WTC11 (cell line): ENCODE measurements around the gene MBP. TPM values are rescaled to one million over a fixed set of nuclear protein-coding genes. Genes with fewer than 3 reads are reported as not detected.

Source experiments
- ATAC-seq: fragments of 200-7000 bp; cut with Tn5 transposase; 2 replicates; pipeline ENCODE4 v1.10.0; 2021; ENCODE audit warnings: mild to moderate bottlenecking, moderate library complexity
- CTCF ChIA-PET: fragments of 300-600 bp; sonication (Branson Sonifier 250); formaldehyde crosslinking; loops from one replicate; lab custom pipeline; 2021; ENCODE audit warnings: antibody characterized with exemption; lab: Charles Lee
- POLR2A ChIA-PET: fragments of 350-600 bp; sonication (Branson Sonifier 250); formaldehyde crosslinking; loops from one replicate; lab custom pipeline; 2021; ENCODE audit warnings: antibody characterized with exemption; lab: Charles Lee
- DNase-seq: peaks from one replicate; pipeline ENCODE4 v3.0.0; 2021; ENCODE audit warnings: low spot score
- H3K27ac Mint-ChIP-seq: 2 replicates; pipeline ENCODE4 v1.8.0; 2021; ENCODE audit warnings: mixed read lengths
- H3K27me3 Mint-ChIP-seq: 2 replicates; pipeline ENCODE4 v1.8.0; 2021; ENCODE audit warnings: low read depth, mild to moderate bottlenecking, moderate library complexity, mixed read lengths
- H3K36me3 Mint-ChIP-seq: 2 replicates; pipeline ENCODE4 v1.8.0; 2021; ENCODE audit warnings: mixed read lengths
- H3K4me1 Mint-ChIP-seq: 2 replicates; pipeline ENCODE4 v1.8.0; 2022; ENCODE audit warnings: mixed read lengths
- H3K4me3 Mint-ChIP-seq: 2 replicates; pipeline ENCODE4 v1.8.0; 2021; ENCODE audit warnings: mild to moderate bottlenecking, moderate library complexity, mixed read lengths
- H3K9me3 Mint-ChIP-seq: 2 replicates; pipeline ENCODE4 v1.8.0; 2021; ENCODE audit warnings: mixed read lengths
- ATF1 ChIP-seq: sonication (generic); formaldehyde crosslinking; IDR thresholded peaks from 2 replicates; pipeline ENCODE4 v1.8.1; 2023; ENCODE audit warnings: mild to moderate bottlenecking, moderate library complexity, missing genetic modification reagents
- IRF2 ChIP-seq: sonication (generic); formaldehyde crosslinking; IDR thresholded peaks from 2 replicates; pipeline ENCODE4 v1.8.0; 2022; ENCODE audit warnings: low read depth, missing genetic modification reagents, borderline replicate concordance
- JUN ChIP-seq: sonication (generic); formaldehyde crosslinking; IDR thresholded peaks from 2 replicates; pipeline ENCODE4 v1.8.0; 2023; ENCODE audit warnings: mild to moderate bottlenecking, missing genetic modification reagents
- NFYB ChIP-seq: sonication (generic); formaldehyde crosslinking; conservative IDR thresholded peaks from 2 replicates; pipeline ENCODE4 v1.8.0; 2022; ENCODE audit warnings: low read depth, missing genetic modification reagents
- NR2C2 ChIP-seq: sonication (generic); formaldehyde crosslinking; IDR thresholded peaks from 2 replicates; pipeline ENCODE4 v1.8.0; 2022; ENCODE audit warnings: mild to moderate bottlenecking, missing genetic modification reagents
- RELA ChIP-seq: sonication (generic); formaldehyde crosslinking; IDR thresholded peaks from 2 replicates; pipeline ENCODE4 v1.8.1; 2022; ENCODE audit warnings: missing genetic modification reagents, mild to moderate bottlenecking, borderline replicate concordance
- TCF7 ChIP-seq: sonication (generic); formaldehyde crosslinking; IDR thresholded peaks from 2 replicates; pipeline ENCODE4 v1.8.0; 2022; ENCODE audit warnings: mild to moderate bottlenecking, low read depth, missing genetic modification reagents, moderate library complexity
- ZNF396 ChIP-seq: fragments of 250-450 bp; sonication (Bioruptor Pico); IDR thresholded peaks from 2 replicates; pipeline ENCODE4 v1.8.0; 2021; ENCODE audit warnings: mild to moderate bottlenecking, moderate library complexity, borderline replicate concordance
- ZNF416 ChIP-seq: fragments of 250-450 bp; sonication (Bioruptor Pico); IDR thresholded peaks from 2 replicates; pipeline ENCODE4 v1.9.0; 2021; ENCODE audit warnings: mild to moderate bottlenecking, inconsistent platforms
- total RNA-seq: library from RNA; stranded (reverse); gene quantifications from 3 replicates; pipeline ENCODE4 v1.2.3, GENCODE V29; 2021
- TF ChIP-seq, protein P1 (sequence below): sonication (generic); formaldehyde crosslinking; IDR thresholded peaks from 2 replicates; pipeline ENCODE4 v1.8.1; 2023; ENCODE audit warnings: mild to moderate bottlenecking, missing genetic modification reagents, moderate library complexity
- TF ChIP-seq, protein P2 (sequence below): fragments of 200-600 bp; IDR thresholded peaks from 2 replicates; pipeline ENCODE4 v1.8.0; 2022; ENCODE audit warnings: antibody characterized with exemption
- TF ChIP-seq, protein P3 (sequence below): sonication (generic); formaldehyde crosslinking; IDR thresholded peaks from 2 replicates; pipeline ENCODE4 v1.8.1; 2022; ENCODE audit warnings: mild to moderate bottlenecking, missing genetic modification reagents, moderate library complexity, borderline replicate concordance
- TF ChIP-seq, protein P4 (sequence below): sonication (generic); formaldehyde crosslinking; IDR thresholded peaks from 2 replicates; pipeline ENCODE4 v1.8.1; 2022; ENCODE audit warnings: mild to moderate bottlenecking, moderate library complexity, missing genetic modification reagents
- TF ChIP-seq, protein P5 (sequence below): sonication (generic); formaldehyde crosslinking; IDR thresholded peaks from 2 replicates; pipeline ENCODE4 v1.8.0; 2022; ENCODE audit warnings: mild to moderate bottlenecking, missing genetic modification reagents
- TF ChIP-seq, protein P6 (sequence below): sonication (generic); formaldehyde crosslinking; IDR thresholded peaks from 2 replicates; pipeline ENCODE4 v1.8.1; 2022; ENCODE audit warnings: missing genetic modification reagents, borderline replicate concordance
- TF ChIP-seq, protein P7 (sequence below): sonication (generic); formaldehyde crosslinking; IDR thresholded peaks from 2 replicates; pipeline ENCODE4 v1.8.1; 2023; ENCODE audit warnings: mild to moderate bottlenecking, missing genetic modification reagents

Gene MBP
- total RNA-seq, 1 experiment from 2014 or later: 19.6 TPM

DNA sequence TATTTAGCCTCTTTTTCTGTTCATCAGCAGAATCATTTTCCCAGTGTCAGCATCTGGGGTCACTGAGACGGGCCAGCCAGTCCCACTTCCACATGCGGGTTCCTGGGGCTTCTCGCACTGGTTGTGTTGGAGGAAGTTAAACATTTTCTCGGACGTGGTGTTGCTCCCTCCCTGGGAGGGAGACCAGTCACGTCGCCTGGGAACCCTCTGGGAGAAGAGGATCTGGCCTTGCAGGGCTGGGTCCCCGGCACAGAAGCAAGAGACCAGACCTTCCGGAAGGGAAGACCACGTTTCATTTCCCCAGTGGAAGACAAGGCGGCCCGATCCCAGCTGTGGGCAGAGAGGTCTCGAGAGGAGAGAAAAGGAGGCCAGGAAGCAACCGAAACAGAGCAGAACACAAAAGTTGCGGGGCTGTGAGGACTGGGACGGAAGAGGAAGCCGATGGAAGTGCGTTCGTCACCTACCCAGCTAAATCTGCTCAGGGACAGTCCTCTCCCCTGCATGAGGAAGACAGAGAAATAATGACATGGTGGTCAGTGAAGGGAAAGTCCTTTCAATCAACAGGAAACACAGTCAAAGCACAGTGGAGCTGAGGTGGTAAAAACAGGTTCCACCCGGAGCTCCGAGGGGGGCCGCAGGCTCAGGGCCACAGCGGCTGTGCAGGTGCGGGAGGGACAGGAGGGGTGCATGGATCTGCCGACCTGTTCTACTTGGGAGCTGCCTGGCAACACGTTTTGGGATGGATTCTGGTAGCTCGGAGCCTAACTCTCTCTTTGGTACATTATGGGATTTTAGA lies 144.4 kb downstream of the MBP start:
- no peaks in the 10 kb centered on the region for H3K36me3 Mint-ChIP-seq
- H3K4me3 Mint-ChIP-seq: no peak overlapping the region
- H3K27me3 Mint-ChIP-seq: no peaks in the 10 kb centered on the region; the same call in 1 of the 2 replicates
- peaks cover 28% of the 10 kb centered on the region for H3K4me1 Mint-ChIP-seq
- H3K27ac Mint-ChIP-seq: 0 out of 2 replicates have a peak overlapping the region, but pooled peaks have one; percentile 16
- no peaks in the 10 kb centered on the region for H3K9me3 Mint-ChIP-seq
- ChIA-PET CTCF (interaction anchor here (0.8 to 2.8 kb wide), 4 partner anchors 9 to 73 kb away, joined by 3 to 11 read pairs (median 4); no protein-coding TSS in a partner anchor), POLR2A (no interaction called here)
- TF ChIP-seq, protein P1, sequence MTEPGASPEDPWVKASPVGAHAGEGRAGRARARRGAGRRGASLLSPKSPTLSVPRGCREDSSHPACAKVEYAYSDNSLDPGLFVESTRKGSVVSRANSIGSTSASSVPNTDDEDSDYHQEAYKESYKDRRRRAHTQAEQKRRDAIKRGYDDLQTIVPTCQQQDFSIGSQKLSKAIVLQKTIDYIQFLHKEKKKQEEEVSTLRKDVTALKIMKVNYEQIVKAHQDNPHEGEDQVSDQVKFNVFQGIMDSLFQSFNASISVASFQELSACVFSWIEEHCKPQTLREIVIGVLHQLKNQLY (CRISPR knock-in tag): no peak
- no peak for TF ChIP-seq IRF2 (CRISPR knock-in tag)
- no peak for TF ChIP-seq TCF7 (CRISPR knock-in tag)
- TF ChIP-seq, protein P2, sequence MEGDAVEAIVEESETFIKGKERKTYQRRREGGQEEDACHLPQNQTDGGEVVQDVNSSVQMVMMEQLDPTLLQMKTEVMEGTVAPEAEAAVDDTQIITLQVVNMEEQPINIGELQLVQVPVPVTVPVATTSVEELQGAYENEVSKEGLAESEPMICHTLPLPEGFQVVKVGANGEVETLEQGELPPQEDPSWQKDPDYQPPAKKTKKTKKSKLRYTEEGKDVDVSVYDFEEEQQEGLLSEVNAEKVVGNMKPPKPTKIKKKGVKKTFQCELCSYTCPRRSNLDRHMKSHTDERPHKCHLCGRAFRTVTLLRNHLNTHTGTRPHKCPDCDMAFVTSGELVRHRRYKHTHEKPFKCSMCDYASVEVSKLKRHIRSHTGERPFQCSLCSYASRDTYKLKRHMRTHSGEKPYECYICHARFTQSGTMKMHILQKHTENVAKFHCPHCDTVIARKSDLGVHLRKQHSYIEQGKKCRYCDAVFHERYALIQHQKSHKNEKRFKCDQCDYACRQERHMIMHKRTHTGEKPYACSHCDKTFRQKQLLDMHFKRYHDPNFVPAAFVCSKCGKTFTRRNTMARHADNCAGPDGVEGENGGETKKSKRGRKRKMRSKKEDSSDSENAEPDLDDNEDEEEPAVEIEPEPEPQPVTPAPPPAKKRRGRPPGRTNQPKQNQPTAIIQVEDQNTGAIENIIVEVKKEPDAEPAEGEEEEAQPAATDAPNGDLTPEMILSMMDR: no peak
- no peak for TF ChIP-seq NFYB (CRISPR knock-in tag)
- TF ChIP-seq, protein P3, sequence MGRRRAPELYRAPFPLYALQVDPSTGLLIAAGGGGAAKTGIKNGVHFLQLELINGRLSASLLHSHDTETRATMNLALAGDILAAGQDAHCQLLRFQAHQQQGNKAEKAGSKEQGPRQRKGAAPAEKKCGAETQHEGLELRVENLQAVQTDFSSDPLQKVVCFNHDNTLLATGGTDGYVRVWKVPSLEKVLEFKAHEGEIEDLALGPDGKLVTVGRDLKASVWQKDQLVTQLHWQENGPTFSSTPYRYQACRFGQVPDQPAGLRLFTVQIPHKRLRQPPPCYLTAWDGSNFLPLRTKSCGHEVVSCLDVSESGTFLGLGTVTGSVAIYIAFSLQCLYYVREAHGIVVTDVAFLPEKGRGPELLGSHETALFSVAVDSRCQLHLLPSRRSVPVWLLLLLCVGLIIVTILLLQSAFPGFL (CRISPR knock-in tag): no peak
- TF ChIP-seq NR2C2 (CRISPR knock-in tag): no peak
- TF ChIP-seq ZNF396 (CRISPR knock-in tag): no peak
- TF ChIP-seq ZNF416 (CRISPR knock-in tag): no peak
- TF ChIP-seq ATF1 (CRISPR knock-in tag): no peak
- no peak for TF ChIP-seq RELA
- TF ChIP-seq, protein P4, sequence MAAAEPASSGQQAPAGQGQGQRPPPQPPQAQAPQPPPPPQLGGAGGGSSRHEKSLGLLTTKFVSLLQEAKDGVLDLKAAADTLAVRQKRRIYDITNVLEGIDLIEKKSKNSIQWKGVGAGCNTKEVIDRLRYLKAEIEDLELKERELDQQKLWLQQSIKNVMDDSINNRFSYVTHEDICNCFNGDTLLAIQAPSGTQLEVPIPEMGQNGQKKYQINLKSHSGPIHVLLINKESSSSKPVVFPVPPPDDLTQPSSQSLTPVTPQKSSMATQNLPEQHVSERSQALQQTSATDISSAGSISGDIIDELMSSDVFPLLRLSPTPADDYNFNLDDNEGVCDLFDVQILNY (CRISPR knock-in tag): no peak
- TF ChIP-seq JUN (CRISPR knock-in tag): no peak
- TF ChIP-seq, protein P5, sequence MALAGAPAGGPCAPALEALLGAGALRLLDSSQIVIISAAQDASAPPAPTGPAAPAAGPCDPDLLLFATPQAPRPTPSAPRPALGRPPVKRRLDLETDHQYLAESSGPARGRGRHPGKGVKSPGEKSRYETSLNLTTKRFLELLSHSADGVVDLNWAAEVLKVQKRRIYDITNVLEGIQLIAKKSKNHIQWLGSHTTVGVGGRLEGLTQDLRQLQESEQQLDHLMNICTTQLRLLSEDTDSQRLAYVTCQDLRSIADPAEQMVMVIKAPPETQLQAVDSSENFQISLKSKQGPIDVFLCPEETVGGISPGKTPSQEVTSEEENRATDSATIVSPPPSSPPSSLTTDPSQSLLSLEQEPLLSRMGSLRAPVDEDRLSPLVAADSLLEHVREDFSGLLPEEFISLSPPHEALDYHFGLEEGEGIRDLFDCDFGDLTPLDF (CRISPR knock-in tag): no peak
- TF ChIP-seq, protein P6, sequence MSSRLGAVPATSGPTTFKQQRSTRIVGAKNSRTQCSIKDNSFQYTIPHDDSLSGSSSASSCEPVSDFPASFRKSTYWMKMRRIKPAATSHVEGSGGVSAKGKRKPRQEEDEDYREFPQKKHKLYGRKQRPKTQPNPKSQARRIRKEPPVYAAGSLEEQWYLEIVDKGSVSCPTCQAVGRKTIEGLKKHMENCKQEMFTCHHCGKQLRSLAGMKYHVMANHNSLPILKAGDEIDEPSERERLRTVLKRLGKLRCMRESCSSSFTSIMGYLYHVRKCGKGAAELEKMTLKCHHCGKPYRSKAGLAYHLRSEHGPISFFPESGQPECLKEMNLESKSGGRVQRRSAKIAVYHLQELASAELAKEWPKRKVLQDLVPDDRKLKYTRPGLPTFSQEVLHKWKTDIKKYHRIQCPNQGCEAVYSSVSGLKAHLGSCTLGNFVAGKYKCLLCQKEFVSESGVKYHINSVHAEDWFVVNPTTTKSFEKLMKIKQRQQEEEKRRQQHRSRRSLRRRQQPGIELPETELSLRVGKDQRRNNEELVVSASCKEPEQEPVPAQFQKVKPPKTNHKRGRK: no peak
- TF ChIP-seq, protein P7, sequence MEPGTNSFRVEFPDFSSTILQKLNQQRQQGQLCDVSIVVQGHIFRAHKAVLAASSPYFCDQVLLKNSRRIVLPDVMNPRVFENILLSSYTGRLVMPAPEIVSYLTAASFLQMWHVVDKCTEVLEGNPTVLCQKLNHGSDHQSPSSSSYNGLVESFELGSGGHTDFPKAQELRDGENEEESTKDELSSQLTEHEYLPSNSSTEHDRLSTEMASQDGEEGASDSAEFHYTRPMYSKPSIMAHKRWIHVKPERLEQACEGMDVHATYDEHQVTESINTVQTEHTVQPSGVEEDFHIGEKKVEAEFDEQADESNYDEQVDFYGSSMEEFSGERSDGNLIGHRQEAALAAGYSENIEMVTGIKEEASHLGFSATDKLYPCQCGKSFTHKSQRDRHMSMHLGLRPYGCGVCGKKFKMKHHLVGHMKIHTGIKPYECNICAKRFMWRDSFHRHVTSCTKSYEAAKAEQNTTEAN (CRISPR knock-in tag): no peak
- TF ChIP-seq, all 79 proteins: peak for 0
- ATAC-seq (no peak), DNase-seq (no peak)
